Endometrium (tissue), 2 donors: ENCODE results near the gene CFAP73.
"Not testable (repeated sequence)": the region's sequence is repeated elsewhere in the genome, so short reads cannot be mapped to it uniquely, and the experiment has no call there.

Source experiments
- FAIRE-seq: peaks from 2 replicates; lab custom pipeline; 2012; peaks lifted over from hg19 to GRCh38; lab: Jason Lieb, UNC
- donor health status: control.
- donor health status: control.

CFAP73 gene

GRCh38 chr12:113191227-113191626, 41.7 kb downstream of the CFAP73 start:
- FAIRE-seq = no peak

DNA sequence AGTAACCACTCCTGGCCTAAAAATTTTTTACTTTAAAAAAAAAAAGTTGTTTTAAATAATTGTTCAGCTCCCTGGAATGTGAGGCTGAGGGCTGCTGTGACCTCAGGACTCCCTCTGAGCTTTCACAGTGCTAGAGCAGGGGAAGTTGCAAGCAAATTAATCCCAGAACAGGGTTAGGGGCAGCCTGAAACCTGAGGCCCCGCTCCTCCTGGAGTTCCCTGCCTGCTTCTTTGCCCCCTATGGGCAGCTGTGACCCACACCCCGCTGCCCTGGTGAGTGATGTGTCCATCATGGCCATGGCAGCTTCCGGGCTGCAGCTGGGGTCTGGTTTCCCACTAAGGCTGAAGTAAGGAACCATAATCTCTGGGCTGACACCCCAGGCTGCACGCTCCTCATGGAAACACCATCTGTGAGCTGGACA, 45.5 kb downstream of the CFAP73 start:
- no peak for FAIRE-seq

GRCh38 chr12:113195598-113195997, 46.1 kb downstream of the CFAP73 start:
- no peak for FAIRE-seq

GRCh38 chr12:113196582-113196981, 47.1 kb downstream of the CFAP73 start:
- no peak for FAIRE-seq

DNA sequence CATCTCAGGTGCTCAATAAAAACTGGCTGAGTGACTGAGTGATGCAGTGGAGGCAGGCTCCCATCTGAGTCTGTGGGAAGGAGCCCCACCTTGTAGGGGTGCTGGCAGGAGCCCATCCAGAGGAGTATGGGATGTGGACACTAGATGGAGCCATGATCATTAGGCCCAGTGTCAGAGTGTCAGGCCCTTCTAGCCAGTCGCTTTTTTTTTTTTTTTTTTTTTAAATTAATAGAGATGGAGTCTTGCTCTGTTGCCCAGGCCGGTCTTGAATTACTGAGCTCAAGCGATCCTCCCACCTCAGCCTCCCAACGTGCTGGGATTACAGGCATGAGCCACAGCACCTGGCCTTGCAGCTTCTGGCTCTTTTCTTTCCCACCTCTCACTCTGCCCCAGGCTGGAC, 47.5 kb downstream of the CFAP73 start:
- peak; percentile 21 for FAIRE-seq

DNA sequence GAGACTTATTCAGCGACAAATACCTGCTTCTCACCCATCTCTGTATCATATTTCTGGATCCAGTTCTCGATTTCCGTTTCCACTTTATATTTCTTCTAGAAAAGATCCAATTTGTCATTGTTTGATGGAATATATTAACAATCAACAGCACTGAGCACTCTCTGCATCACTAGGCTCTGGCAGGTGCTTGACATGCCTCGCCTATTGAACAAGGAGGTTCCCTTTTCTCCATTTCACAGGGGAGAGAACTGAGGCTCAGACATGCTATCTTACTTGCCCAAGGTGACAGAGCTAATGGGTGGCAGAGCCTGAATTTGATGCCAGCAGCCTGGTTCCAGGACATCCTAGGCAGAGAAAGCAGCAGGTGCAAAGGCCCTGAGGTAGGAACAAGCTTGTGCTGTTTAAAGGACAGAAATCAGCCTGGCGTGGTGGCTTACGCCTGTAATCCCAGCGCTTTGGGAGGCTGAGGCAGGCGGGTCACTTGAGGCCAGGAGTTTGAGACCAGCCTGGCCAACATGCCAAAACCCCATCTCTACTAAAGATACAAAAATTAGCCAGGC, 48.1 kb downstream of the CFAP73 start:
- FAIRE-seq = no peak

DNA sequence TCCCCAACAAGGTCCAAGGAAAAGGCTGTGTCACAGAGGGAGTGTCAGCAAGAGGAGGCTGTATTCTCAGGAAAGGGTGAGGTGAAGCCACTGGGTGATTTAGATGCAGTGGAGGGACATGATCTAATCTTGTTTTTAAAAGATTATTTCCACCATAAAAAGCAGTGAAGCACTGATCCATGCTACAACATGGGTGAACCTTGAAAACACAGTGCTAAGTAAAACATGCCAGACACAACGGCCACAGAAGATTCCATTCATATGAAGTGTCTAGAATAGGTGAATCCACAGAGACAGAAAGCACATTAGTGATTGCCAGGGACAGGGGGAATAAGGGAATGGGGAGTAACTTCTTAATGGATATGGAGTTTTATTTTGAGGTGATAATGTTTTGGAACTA, 48.8 kb downstream of the CFAP73 start:
- FAIRE-seq = no peak

GRCh38 chr12:113200021-113200797, 50.7 kb downstream of the CFAP73 start:
- FAIRE-seq = no peak

GRCh38 chr12:113201187-113202177, 52.0 kb downstream of the CFAP73 start:
- FAIRE-seq = no peak

- FAIRE-seq = no peak
Observed at GRCh38 chr12:113202300-113203075, 53.0 kb downstream of the CFAP73 start.

DNA sequence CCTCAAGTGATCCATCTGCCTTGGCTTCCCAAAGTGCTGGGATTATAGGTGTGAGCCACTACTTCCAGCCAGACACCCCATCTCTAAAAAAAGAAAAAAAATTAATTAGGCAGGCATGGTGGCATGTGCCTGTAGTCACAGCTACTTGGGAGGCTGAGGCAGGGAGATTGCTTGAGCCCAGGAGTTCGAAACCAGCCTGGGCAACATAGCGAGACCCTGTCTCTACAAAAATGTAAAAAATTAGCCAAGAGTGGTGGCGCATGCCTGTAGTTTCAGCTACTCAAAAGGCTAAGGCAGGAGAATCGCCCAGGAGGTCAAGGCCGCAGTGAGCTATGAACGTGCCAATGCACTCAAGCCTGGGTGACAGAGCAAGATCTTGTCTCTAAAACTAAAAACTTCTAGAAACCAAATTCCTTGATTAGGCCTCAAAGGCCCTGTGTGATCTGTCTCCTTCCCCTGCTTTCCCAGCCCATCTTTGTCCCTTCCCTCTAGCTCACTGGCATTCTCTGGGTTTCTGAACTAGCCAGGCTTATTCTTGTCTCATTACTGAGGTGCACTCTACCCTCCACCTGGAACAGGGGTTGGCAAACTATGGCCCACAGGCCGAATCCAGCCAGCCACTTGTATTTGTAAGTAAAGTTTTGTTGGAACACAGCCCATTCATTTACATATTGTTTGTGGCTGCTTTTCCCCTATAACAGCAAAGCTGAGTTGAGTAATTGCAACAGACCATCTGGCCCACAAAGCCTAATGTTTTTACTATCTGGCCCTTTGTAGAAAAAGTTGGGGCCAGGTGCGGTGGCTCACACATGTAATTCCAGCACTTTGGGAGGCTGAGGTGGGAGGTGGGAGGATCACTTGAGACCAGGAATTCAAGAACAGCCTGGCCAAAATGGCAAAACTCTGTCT, 54.6 kb downstream of the CFAP73 start:
- FAIRE-seq = no peak

- FAIRE-seq = no peak
Observed at GRCh38 chr12:113204804-113205203, 55.3 kb downstream of the CFAP73 start.

GRCh38 chr12:113206802-113207201, 57.3 kb downstream of the CFAP73 start:
- not testable (repeated sequence) for FAIRE-seq

DNA sequence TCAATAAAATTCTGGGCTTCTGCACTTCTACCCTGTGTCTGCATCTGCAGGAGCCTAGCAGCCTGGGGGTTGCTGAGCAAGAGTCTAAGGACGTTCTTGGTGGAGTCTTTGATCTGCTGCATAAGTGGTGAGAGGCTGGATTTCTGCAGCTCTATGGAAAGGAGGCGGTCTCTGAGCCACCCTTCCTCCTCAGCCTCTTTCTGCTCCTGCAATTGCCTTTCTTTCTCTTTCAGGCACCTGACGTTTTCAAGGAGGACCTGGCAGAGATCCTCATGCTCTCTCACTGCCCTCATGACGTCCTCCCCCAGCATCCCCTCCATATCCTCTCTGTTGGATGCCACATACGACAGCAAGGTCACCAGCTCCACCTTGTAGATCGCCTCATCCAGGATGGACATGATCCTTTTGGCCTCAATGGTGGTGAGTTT, 58.1 kb downstream of the CFAP73 start:
- FAIRE-seq = no peak

- no peak for FAIRE-seq
Observed at GRCh38 chr12:113208041-113208934, 58.8 kb downstream of the CFAP73 start.
